Activated CD4-positive, alpha-beta T cell treated with anti-CD3 and anti-CD28 coated beads, Interleukin-10, Interleukin-2, amounts not matched to agents 100 ng/mL and 50 ng/mL, durations not matched to agents 16 hours and 8 hours (primary cell): ENCODE results near the gene GNG7.
"Not testable (repeated sequence)": the region's sequence is repeated elsewhere in the genome, so short reads cannot be mapped to it uniquely, and the experiment has no call there.

Experiments used
- DNase-seq: peaks from one replicate; pipeline ENCODE4 v3.0.0-alpha.2; 2020

GNG7 gene

GRCh38 chr19:2668175-2668763 is 34.2 kb downstream of the GNG7 start:
- DNase-seq = no peak

GRCh38 chr19:2667349-2667748 is 35.1 kb downstream of the GNG7 start:
- DNase-seq = not testable (repeated sequence)

DNA sequence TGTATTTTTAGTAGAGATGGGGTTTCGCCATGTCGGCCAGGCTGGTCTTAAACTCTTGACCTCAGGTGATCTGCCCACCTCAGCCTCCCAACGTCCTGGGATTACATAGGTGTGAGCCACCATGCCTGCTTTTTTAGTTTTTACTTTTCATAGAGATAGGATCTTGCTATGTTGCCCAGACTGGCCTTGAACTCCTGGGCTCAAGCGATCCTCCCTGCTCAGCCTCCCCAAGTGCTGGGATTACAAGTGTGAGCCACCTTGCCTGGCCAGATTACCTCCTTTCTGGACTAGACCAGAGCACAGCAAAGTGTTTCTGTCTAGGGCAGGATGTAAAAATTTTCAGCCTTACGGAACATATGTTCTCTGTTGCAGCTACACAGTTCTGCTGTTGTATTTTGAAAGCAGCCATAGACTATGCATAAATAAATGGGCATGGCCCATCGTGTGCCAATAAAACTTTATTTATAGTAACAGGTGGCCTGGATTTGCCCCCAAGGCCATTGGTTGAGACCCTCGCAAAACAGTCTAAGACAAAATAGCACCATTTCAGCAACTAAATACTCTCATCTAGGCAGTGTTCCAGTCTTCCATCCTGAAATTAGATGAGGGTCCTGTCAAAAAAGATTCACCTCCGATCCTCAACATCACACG is 36.0 kb downstream of the GNG7 start:
- DNase-seq = no peak

GRCh38 chr19:2665103-2665502 is 37.4 kb downstream of the GNG7 start:
- DNase-seq = no peak

GRCh38 chr19:2663920-2664571 is 38.4 kb downstream of the GNG7 start:
- no peak for DNase-seq

DNA sequence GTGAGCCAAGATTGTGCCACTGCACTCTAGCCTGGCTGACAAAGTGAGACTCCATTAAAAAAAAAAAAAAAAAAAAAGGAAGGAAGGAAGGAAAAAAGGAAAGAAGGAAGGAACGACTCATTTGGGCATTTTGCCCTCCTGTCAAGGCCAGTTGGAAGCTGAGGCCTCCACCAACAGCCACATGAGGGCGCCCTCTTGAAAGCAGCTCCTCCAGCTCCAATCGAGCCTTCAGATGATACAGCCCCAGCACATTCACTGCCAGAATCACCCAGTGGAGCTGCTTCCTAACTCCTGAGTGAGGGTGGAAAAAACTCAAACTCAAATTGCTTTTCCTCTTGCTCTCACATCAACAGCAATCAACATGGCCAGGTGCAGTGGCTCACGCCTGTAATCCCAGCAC is 40.9 kb downstream of the GNG7 start:
- DNase-seq = peak; percentile 8

GRCh38 chr19:2659856-2660432 is 42.5 kb downstream of the GNG7 start:
- no peak for DNase-seq

- no peak for DNase-seq
These were observed 46.0 kb downstream of the GNG7 start for GRCh38 chr19:2656533-2656932.

GRCh38 chr19:2653710-2654707 is 48.5 kb downstream of the GNG7 start:
- DNase-seq = no peak

DNA sequence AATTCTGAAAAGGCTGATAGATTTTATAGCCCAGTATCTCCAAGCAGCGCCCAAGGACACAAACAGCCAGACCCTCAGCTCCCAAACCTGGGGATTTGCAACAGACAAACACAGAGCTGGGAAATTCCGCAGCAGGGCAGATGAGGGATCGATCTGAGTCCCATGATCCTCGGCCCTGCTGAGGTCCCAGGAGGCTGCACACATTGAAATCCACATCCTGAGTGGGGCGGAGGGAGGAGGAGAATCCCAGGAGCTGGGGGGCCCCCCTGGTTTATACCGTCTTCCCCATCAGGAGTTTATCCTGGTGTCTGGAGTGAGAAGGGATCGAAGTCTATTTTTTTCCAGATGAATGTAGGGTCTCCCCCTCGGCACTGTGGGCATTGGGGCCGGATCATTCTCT is 49.3 kb downstream of the GNG7 start:
- no peak for DNase-seq

- no peak for DNase-seq
These were observed 49.9 kb downstream of the GNG7 start for GRCh38 chr19:2652504-2653099.

DNA sequence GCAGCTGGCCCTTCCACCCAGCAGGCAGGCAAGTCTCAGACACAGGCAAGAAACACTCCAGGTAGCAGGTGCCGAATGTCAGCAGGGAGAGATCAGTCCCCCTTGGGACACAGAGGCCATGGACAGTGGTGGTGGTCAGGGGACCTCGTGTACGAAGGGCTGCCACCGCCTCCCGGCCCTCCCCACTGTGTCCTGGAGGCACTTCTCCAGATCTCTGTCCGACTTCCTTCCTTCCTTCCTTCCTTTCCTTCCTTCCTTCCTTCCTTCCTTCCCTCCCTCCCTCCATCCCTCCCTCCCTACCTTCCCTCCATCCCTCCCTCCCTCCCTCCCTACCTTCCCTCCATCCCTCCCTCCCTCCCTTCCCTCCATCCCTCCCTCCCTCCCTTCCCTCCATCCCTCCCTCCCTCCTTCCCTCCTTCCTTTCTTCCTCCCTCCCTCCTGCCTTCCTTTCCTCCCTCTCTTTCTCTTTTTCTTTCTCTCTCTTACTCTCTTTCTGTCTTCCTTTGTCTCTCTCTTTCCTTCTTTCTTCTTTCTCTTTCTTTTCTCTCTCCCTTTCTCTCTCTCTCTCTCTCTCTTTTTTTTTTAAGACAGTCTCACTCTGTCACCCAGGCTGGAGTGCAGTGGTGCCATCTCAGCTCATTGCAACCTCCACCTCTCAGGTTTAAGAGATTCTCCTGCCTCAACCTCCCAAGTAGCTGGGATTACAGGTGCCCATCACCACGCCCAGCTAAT is 51.3 kb downstream of the GNG7 start:
- DNase-seq = not testable (repeated sequence)

DNA sequence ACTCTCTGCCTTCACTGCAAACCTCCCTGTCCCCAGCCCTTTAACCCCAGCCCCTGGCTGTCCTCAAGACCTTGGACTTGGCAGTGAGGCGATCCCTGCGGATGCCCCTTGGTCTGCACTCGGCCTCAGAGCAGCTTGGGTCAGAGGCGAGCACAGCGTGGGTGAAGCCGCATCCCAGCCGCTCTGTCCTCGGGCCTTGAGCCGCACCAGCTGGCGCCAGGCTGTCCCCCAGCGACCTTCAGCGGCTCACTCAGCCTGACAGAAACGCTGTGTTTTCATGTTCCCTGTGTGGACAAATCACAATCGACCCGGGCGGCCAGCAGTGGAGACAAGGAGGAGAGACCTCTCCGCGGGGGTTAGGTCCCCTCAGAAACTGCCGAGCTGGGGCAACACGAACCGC is 52.0 kb downstream of the GNG7 start:
- DNase-seq = no peak

DNA sequence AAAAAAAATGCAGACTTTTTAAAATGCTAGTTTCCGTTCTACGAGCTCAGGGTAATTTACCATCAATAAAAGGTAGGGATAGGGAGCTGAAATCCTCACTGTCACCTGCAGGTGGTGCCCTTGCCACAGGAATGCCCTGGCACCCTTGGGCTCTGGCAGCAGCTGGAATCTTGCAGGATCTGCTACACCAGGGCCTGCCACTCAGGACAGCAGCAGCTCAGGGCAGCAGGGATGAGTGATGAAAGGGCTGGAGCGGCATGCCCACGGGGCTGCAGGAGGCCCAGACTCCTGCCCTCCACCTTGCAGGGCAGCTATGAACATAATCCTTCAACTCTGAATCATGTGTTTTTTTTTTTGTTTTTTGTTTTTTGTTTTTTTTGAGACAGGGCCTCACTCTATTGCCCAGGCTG is 54.0 kb downstream of the GNG7 start:
- DNase-seq = peak; percentile 73

- no peak for DNase-seq
These were observed 54.4 kb downstream of the GNG7 start for GRCh38 chr19:2648099-2648498.

GRCh38 chr19:2646866-2647535 is 55.5 kb downstream of the GNG7 start:
- no peak for DNase-seq

- DNase-seq = no peak
These were observed 56.7 kb downstream of the GNG7 start for GRCh38 chr19:2645826-2646225.

DNA sequence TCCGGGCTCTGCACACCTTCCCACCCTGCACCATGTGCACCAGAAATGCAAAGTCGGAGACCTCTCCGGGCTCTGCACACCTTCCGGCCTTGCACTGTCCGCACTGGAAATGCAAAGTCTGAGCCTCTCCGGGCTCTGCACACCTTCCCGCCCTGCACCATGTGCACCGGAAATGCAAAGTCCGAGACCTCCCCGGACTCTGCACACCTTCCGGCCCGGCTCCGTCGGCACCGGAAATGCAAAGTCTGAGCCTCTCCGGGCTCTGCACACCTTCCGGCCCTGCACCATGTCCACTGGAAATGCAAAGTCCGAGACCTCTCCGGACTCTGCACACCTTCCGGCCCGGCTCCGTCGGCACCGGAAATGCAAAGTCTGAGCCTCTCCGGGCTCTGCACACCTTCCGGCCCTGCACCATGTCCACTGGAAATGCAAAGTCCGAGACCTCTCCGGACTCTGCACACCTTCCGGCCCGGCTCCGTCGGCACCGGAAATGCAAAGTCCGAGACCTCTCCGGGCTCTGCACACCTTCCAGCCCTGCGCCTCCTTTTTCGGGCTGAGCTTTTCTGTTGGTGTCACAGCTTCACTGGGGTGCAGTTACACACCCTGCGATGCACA is 59.3 kb downstream of the GNG7 start:
- DNase-seq = not testable (repeated sequence)

DNA sequence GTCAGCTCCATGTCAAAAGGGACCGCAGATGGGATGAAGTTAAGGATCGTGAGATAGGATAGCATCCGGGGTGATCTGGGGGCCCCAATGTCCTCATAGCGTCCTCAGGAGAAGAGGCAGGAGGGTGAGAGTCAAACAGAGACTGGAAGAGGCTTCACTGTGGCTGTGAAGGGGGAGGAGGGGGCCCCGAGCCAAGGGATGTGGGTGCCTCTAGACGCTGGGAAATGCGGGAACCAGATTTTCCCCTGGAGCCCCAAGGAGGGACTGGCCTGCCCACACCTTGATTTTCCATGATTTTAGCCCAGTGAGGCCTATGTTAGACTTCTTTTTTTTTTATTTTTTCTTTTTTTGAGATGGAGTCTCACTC is 61.2 kb downstream of the GNG7 start:
- no peak for DNase-seq

GRCh38 chr19:2640563-2641331 is 61.7 kb downstream of the GNG7 start:
- no peak for DNase-seq
